Fibroblast of villous mesenchyme (primary cell): ENCODE results near the gene RUSC2. TPM values are rescaled to one million over a fixed set of nuclear protein-coding genes. Genes with fewer than 3 reads are reported as not detected.

Experiments
- DNase-seq: peaks from one replicate; pipeline ENCODE4 v3.0.0-alpha.2; 2010; ENCODE audit warnings: low read depth
- H3K4me3 ChIP-seq: 2 replicates; pipeline ENCODE4 v1.5.1; 2011; ENCODE audit warnings: low read depth, mild to moderate bottlenecking, low read length
- CTCF ChIP-seq: IDR thresholded peaks from 2 replicates; pipeline ENCODE4 v1.5.1; 2012; ENCODE audit warnings: low read depth, mild to moderate bottlenecking, low read length; ENCODE audit not compliant: insufficient read depth
- total RNA-seq: library from RNA; depleted of rRNA; stranded (reverse); fragments of >200 nt; gene quantifications from 2 replicates; pipeline ENCODE4 v1.2.3, GENCODE V29; 2012

The RUSC2 gene
- total RNA-seq, 1 donor, result 33.2 TPM

GRCh38 chr9:35500130-35500748 lies 10.3 kb downstream of the RUSC2 start:
- DNase-seq, result no peak
- no peak overlapping the region for H3K4me3 ChIP-seq
- no peak for TF ChIP-seq CTCF

GRCh38 chr9:35501946-35502345 lies 12.0 kb downstream of the RUSC2 start:
- H3K4me3 ChIP-seq, result no peak overlapping the region
- no peak for DNase-seq
- TF ChIP-seq CTCF, result no peak

- TF ChIP-seq CTCF, result no peak
- H3K4me3 ChIP-seq, result no peak overlapping the region
- no peak for DNase-seq
Observed at GRCh38 chr9:35506359-35506758, 16.4 kb downstream of the RUSC2 start.

GRCh38 chr9:35508069-35508468 lies 18.2 kb downstream of the RUSC2 start:
- no peak for TF ChIP-seq CTCF

GRCh38 chr9:35510383-35510753 lies 20.5 kb downstream of the RUSC2 start:
- TF ChIP-seq CTCF, result no peak
- H3K4me3 ChIP-seq, result no peak overlapping the region
- DNase-seq, result no peak

More at GRCh38 chr9:35508069-35508468, 18.2 kb downstream of the RUSC2 start:
- H3K4me3 ChIP-seq, result no peak overlapping the region
- no peak for DNase-seq

GRCh38 chr9:35510754-35511428 lies 21.0 kb downstream of the RUSC2 start:
- H3K4me3 ChIP-seq, result no peak overlapping the region
- peak; percentile 98 for DNase-seq
- peak; percentile 40 for TF ChIP-seq CTCF
